ENCODE data around the gene NAGS.
A peak's percentile ranks its signal among the peaks of the same experiment; 100 is the strongest.
"Not testable (repeated sequence)": the region's sequence is repeated elsewhere in the genome, so short reads cannot be mapped to it uniquely, and the experiment has no call there.

The NAGS gene

GRCh38 chr17:43983515-43984411, 20.7 kb upstream of the NAGS start:
- no peak for DNase-seq

DNA sequence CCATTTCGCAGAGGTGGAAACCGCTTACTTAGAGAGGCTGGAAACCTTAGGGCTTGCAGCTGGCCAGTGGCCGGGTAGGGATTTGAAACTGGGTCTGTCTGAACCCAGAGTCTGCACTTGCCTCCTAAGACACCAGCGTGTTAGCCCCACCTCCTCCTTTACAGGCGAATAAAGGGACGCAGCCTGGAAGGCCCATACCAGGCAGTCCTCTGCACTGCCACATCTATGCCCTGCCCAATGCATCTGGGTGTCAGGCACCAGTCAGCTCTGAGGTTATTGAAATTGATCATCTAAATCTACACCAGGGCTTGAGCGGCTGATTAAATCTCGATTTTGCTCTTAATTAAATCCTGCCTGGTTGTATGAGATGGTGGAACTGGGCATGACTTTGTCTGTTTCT, 19.9 kb upstream of the NAGS start:
- DNase-seq, result no peak

DNA sequence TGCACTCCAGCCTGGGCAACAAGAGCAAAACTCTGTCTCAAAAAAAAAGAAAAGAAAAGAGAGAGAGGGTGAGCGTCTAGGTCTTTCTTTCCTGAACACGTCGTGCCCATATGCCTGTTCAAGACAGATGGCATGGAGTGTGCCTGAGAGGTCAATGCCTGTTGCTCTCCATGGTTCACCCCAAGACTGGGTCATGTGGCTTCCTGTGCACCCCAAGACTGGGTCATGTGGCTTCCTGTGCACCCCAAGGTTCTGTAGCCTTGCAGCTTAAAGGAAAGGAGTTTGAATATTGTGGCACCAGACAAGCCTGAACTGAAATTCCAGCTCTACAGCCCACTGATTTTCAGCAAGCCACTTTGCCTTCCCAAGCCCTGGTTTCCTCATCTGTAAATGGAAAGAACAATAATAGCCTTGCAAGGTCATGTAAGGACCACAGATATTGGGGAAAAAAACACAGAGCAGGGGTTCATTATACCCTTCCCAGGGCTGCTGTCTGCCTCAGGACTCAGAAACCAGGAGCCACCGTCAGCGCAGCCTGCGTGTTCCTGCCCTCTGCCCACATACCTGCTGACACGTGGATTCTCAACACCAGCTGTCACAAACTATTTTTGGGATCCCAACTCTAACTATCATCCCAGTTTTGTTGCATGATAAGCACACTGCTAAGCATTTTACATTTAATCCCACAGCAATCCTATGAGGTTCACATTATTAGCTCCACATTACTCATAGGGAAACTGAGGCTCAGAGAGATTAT, 18.0 kb upstream of the NAGS start:
- no peak for DNase-seq

GRCh38 chr17:43987131-43988021, 17.0 kb upstream of the NAGS start:
- no peak for DNase-seq

GRCh38 chr17:43988301-43988700, 16.1 kb upstream of the NAGS start:
- DNase-seq, result no peak

GRCh38 chr17:43992641-43993040, 11.8 kb upstream of the NAGS start:
- no peak for DNase-seq

DNA sequence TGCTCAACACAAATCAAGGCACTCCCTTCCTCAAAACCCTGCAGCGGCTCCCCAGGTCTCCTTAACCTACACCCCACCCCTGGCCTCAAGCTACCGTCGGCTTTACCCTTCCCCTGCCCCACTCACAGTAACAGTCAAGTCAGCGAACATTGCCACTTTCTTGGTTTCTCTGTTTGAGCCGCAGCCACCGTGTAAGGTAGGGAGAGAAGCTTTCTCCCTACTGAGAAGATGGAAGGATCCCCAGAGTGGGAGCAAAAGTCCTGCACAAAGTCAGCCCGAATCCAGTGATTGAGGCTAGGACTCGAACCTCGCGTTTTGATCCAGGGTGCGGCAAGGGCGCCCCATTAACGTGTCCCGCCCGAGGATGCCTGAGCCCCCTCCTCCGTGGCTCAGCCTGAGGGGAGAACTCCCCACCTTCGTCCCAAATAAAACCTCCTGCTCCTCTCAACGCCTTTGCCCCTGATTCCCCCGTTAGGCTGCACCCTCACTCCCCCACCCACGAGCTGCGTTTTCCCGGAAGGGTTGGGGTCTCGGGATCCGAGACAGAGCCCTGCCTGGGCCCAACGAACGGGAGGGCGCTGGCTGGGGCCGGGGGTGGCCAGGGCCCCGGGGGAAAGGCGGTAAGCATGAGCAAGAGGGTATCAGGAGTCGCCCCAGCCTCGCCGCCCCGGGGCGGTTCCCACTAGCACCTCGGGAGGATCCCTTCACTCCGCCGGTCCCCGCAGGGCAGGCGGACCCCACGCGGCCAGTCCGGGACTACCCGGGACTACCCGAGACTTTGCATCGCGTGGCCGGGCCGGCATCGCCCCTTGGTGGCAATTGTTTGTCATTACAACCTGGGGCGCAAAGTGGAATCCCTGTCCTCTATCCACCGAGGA, 9.9 kb upstream of the NAGS start:
- DNase-seq, result peak; percentile 29

GRCh38 chr17:43995150-43995471, 9.3 kb upstream of the NAGS start:
- no peak for DNase-seq

DNA sequence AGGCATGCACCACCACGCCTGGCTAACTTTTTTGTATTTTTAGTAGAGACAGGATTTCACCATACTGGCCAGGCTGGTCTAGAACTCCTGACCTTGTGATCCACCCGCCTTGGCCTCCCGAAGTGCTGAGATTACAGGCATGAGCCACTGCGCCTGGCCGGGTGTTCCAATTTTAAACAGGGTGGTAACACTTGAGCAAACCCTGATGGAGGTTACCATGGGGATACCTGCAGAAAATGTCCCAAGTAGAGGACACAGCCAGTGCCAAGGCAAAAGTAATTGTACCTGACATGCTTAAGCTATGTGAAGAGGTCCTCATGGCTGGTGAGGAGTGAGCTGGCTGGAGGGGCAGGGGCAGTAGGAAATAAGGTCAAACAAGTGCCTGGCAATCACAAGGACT, 7.2 kb upstream of the NAGS start:
- not testable (repeated sequence) for DNase-seq

DNA sequence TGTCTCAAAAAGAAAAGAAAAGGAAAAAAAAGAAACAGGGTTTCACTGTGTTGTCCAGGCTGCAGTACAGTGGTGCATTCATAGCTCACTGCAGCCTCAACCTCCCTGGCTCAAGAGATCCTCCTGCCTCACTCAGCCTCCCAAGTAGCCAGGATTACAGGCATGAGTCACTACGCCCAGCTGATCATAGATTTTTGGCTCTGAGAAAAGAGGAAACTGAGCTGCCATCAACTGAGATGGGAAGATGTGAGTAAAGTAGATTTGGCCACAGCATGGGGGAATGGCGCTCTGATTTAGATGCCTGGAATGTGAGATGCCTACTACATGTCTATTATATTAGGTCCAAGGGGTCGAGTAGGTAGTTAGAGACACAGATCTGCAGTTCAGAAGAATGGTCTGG, 5.9 kb upstream of the NAGS start:
- no peak for DNase-seq

- DNase-seq, result no peak
These were observed 5.4 kb upstream of the NAGS start for GRCh38 chr17:43999024-43999423.

DNA sequence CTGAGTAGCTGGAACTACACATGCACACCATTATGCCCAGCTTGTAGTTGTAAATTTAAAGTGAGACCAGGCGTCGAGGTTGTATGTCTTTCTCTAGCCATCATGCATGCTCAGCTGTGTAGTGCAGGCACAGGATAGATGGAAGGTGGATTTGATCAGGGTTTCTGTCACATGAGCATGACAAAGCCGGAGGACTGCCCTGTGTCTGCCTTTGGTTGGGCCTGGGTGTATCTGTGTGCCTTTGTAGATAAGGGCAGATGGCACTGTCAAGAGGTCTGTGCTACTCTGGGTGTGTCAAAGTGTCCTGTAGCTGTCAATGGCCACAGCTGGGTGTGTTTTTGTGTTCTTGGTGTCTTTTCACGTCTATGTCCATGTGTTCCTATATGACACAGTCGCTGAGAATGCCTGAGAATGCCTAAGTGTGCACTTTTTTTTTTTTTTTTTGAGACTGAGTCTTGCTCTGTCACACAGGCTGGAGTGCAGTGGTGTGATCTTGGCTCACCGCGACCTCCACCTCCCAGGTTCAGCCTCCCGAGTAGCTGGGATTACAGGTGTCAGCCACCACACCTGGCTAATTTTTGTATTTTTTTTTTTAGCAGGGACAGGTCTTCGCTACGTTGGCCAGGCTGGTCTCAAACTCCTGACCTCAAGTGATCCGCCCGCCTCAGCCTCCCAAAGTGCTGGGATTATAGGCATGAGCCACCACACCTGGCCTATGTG, 4.1 kb upstream of the NAGS start:
- DNase-seq, result no peak

- no peak for DNase-seq
These were observed 3.5 kb upstream of the NAGS start for GRCh38 chr17:44000871-44001460.

DNA sequence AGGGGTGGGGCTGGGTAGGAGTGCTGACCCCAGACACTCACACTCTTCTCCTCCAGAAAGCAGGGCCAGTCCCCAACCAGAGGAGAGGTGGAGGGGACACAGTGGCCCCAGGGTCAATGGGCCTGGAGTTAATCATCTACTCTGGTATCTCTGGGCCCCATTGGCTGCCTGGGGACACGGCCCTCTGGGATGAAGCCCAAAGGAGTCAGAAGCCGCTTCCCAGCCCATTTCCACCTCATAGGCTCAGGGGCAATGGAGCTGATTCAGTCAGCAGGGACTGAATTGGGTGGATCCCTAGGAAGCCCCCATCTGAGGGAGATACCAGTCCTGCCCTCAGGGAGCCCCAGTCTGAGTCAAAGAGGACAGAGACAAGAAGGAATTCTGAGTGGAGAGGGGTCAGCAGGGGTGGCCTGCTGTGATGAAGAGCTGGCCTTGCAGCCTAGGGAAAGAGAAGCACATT, 2.9 kb upstream of the NAGS start:
- no peak for DNase-seq

- DNase-seq, result no peak
These were observed 2.1 kb upstream of the NAGS start for GRCh38 chr17:44002141-44002848.

GRCh38 chr17:44004761-44005526, 522 bp downstream of the NAGS start:
- no peak for DNase-seq

DNA sequence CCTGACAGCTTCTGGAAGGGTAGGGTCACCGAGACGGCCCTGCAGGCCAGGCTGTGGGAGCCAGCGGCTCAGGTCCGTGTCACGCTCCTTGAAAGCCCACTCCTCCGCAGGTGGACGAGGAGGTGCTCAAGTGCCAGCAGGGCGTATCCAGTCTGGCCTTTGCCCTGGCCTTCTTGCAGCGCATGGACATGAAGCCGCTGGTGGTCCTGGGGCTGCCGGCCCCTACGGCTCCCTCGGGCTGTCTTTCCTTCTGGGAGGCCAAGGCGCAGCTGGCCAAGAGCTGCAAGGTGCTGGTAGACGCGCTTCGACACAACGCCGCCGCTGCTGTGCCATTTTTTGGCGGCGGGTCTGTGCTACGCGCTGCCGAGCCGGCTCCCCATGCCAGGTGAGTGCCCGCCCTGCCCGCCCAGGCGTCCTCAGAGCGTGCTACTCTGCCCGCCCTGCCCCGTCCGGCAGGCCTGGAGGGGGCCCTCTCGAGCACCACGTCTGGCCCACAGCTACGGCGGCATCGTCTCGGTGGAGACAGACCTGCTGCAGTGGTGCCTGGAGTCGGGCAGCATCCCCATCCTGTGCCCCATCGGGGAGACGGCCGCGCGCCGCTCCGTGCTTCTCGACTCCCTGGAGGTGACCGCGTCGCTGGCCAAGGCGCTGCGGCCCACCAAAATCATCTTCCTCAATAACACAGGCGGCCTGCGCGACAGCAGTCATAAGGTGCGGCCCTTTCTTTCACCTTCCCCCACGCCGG, 1.3 kb downstream of the NAGS start:
- no peak for DNase-seq

DNA sequence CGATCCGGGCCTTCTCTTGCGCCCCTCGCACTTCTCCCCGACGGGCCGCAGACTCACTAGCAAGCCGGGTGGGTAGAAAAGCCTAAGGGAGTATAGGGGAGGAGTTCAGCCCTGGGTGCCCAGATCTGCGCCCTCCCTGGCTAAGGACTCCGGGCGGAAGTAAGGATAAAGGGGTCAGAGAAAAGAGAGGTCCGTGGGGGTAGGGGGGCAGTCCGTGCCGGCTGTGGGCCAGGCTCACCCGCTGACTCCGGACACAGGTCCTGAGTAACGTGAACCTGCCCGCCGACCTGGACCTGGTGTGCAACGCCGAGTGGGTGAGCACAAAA, 1.8 kb downstream of the NAGS start:
- no peak for DNase-seq

Measured in SHP77 (cell line).